Astrocyte (in vitro differentiated cells and primary cell): ENCODE results near the gene GPC3. TPM values are rescaled to one million over a fixed set of nuclear protein-coding genes. Genes with fewer than 3 reads are reported as not detected.

Experiments
- DNase-seq: peaks from one replicate; pipeline ENCODE4 v3.0.0-alpha.2; 2010; ENCODE audit warnings: low read depth
- FAIRE-seq: peaks from 2 replicates; lab custom pipeline; 2011; peaks lifted over from hg19 to GRCh38; lab: Jason Lieb, UNC
- H2AFZ ChIP-seq: 2 replicates; pipeline ENCODE4 v1.6.0; 2012; ENCODE audit warnings: low read depth, low read length, inconsistent platforms
- H3K27ac ChIP-seq: 2 replicates; pipeline ENCODE4 v1.5.1; 2011; ENCODE audit warnings: low read depth, low read length, inconsistent platforms
- H3K27me3 ChIP-seq: 2 replicates; pipeline ENCODE4 v1.6.0; 2011; ENCODE audit warnings: low read length, inconsistent platforms; ENCODE audit not compliant: insufficient read depth
- H3K36me3 ChIP-seq: 2 replicates; pipeline ENCODE4 v1.5.1; 2011; ENCODE audit warnings: low read length, inconsistent platforms; ENCODE audit not compliant: insufficient read depth
- H3K4me1 ChIP-seq: 2 replicates; pipeline ENCODE4 v1.5.1; 2011; ENCODE audit warnings: low read length, inconsistent platforms; ENCODE audit not compliant: insufficient read depth
- H3K4me2 ChIP-seq: 2 replicates; pipeline ENCODE4 v1.6.0; 2012; ENCODE audit warnings: low read length, inconsistent platforms
- H3K4me3 ChIP-seq: 2 replicates; pipeline ENCODE4 v1.5.1; 2011; ENCODE audit warnings: low read depth, mild to moderate bottlenecking, low read length, inconsistent platforms; ENCODE audit not compliant: insufficient read depth
- H3K79me2 ChIP-seq: 2 replicates; pipeline ENCODE4 v1.6.0; 2012; ENCODE audit warnings: mild to moderate bottlenecking, low read length, inconsistent platforms; ENCODE audit not compliant: insufficient read depth
- H3K9ac ChIP-seq: 2 replicates; pipeline ENCODE4 v1.6.0; 2012; ENCODE audit warnings: mild to moderate bottlenecking, low read length, inconsistent platforms
- H3K9me3 ChIP-seq: 2 replicates; pipeline ENCODE4 v1.5.1; 2012; ENCODE audit warnings: low read depth, mild to moderate bottlenecking, low read length, inconsistent platforms; ENCODE audit not compliant: insufficient read depth
- H4K20me1 ChIP-seq: 2 replicates; pipeline ENCODE4 v1.6.0; 2012; ENCODE audit warnings: low read length, inconsistent platforms; ENCODE audit not compliant: insufficient read depth
- H3K27ac Mint-ChIP-seq: one replicate; pipeline ENCODE4 v1.8.0; 2021; ENCODE audit warnings: mild to moderate bottlenecking, mixed read lengths; ENCODE audit not compliant: unreplicated experiment
- H3K27me3 Mint-ChIP-seq: one replicate; pipeline ENCODE4 v1.8.0; 2021; ENCODE audit warnings: low read depth, mixed read lengths; ENCODE audit not compliant: unreplicated experiment
- H3K36me3 Mint-ChIP-seq: one replicate; pipeline ENCODE4 v1.8.0; 2021; ENCODE audit warnings: low read depth, mixed read lengths; ENCODE audit not compliant: unreplicated experiment
- H3K4me1 Mint-ChIP-seq: one replicate; pipeline ENCODE4 v1.8.0; 2021; ENCODE audit warnings: low read depth, mixed read lengths; ENCODE audit not compliant: unreplicated experiment
- H3K4me3 Mint-ChIP-seq: one replicate; pipeline ENCODE4 v1.8.0; 2021; ENCODE audit warnings: mild to moderate bottlenecking, moderate library complexity, mixed read lengths; ENCODE audit not compliant: unreplicated experiment
- H3K9me3 Mint-ChIP-seq: one replicate; pipeline ENCODE4 v1.8.0; 2021; ENCODE audit warnings: mild to moderate bottlenecking, mixed read lengths; ENCODE audit not compliant: unreplicated experiment
- EZH2 ChIP-seq: IDR thresholded peaks from 2 replicates; pipeline ENCODE4 v1.6.1; 2012; ENCODE audit warnings: mild to moderate bottlenecking, low read length, inconsistent platforms; ENCODE audit not compliant: insufficient read depth
- total RNA-seq: library from RNA; stranded (reverse); gene quantifications from 2 replicates; pipeline ENCODE4 v1.2.1, GENCODE V29; 2021
- TF ChIP-seq, protein P1 (sequence below): IDR thresholded peaks from 2 replicates; pipeline ENCODE4 v1.5.1; 2011; ENCODE audit warnings: low read depth, mild to moderate bottlenecking, inconsistent platforms, low read length, moderate library complexity; ENCODE audit not compliant: insufficient read depth

GPC3 gene
- total RNA-seq, 1 donor from 2014 or later: 8.2 TPM

- no peaks in the 10 kb centered on the region for H4K20me1 ChIP-seq
- no peak overlapping the region for H3K4me3 ChIP-seq
- H3K4me1 ChIP-seq: peaks cover 7% of the 10 kb centered on the region
- H3K27me3 ChIP-seq: no peaks in the 10 kb centered on the region
- Mint-ChIP-seq H3K36me3 (no peaks in the 10 kb centered on the region), H3K9me3 (no peaks in the 10 kb centered on the region), H3K4me1 (peaks cover 18% of the 10 kb centered on the region), H3K27me3 (no peaks in the 10 kb centered on the region), H3K27ac (peak overlapping the region; percentile 62), H3K4me3 (no peak overlapping the region)
- DNase-seq: peak; percentile 50
- peak overlapping the region; percentile 33 for H3K4me2 ChIP-seq
- H3K79me2 ChIP-seq: no peaks in the 10 kb centered on the region
- no peak overlapping the region for H2AFZ ChIP-seq
- TF ChIP-seq EZH2: no peak
- TF ChIP-seq, protein P1, sequence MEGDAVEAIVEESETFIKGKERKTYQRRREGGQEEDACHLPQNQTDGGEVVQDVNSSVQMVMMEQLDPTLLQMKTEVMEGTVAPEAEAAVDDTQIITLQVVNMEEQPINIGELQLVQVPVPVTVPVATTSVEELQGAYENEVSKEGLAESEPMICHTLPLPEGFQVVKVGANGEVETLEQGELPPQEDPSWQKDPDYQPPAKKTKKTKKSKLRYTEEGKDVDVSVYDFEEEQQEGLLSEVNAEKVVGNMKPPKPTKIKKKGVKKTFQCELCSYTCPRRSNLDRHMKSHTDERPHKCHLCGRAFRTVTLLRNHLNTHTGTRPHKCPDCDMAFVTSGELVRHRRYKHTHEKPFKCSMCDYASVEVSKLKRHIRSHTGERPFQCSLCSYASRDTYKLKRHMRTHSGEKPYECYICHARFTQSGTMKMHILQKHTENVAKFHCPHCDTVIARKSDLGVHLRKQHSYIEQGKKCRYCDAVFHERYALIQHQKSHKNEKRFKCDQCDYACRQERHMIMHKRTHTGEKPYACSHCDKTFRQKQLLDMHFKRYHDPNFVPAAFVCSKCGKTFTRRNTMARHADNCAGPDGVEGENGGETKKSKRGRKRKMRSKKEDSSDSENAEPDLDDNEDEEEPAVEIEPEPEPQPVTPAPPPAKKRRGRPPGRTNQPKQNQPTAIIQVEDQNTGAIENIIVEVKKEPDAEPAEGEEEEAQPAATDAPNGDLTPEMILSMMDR: no peak
- H3K9me3 ChIP-seq: no peaks in the 10 kb centered on the region
- no peaks in the 10 kb centered on the region for H3K36me3 ChIP-seq
- H3K9ac ChIP-seq: no peak overlapping the region
- H3K27ac ChIP-seq: no peak overlapping the region
- peak; percentile 95 for FAIRE-seq
Measured at GRCh38 chrX:133640161-133641015, 345.0 kb downstream of the GPC3 start.

- H3K9ac ChIP-seq: no peak overlapping the region
- no peaks in the 10 kb centered on the region for H3K36me3 ChIP-seq
- H3K4me3 Mint-ChIP-seq: no peak overlapping the region
- H3K27ac Mint-ChIP-seq: peak overlapping the region; percentile 34
- H3K9me3 Mint-ChIP-seq: no peaks in the 10 kb centered on the region
- FAIRE-seq: peak; percentile 59
- H3K27me3 Mint-ChIP-seq: no peaks in the 10 kb centered on the region
- H3K4me1 Mint-ChIP-seq: peaks cover 18% of the 10 kb centered on the region
- DNase-seq: no peak
- H3K36me3 Mint-ChIP-seq: no peaks in the 10 kb centered on the region
- no peak overlapping the region for H2AFZ ChIP-seq
- H3K4me3 ChIP-seq: no peak overlapping the region
- TF ChIP-seq, protein P1: no peak
- no peak for TF ChIP-seq EZH2
- H3K9me3 ChIP-seq: no peaks in the 10 kb centered on the region
- H3K4me2 ChIP-seq: no peak overlapping the region
- H3K27me3 ChIP-seq: no peaks in the 10 kb centered on the region
- H4K20me1 ChIP-seq: no peaks in the 10 kb centered on the region
- H3K79me2 ChIP-seq: no peaks in the 10 kb centered on the region
- H3K27ac ChIP-seq: no peak overlapping the region
- peaks cover 7% of the 10 kb centered on the region for H3K4me1 ChIP-seq
Measured at GRCh38 chrX:133639726-133640125, 345.7 kb downstream of the GPC3 start.

GRCh38 chrX:133638285-133638684, 347.1 kb downstream of the GPC3 start:
- peak; percentile 83 for FAIRE-seq
- no peaks in the 10 kb centered on the region for H3K27me3 Mint-ChIP-seq

More at GRCh38 chrX:133638285-133638684, 347.1 kb downstream of the GPC3 start:
- H3K4me3 Mint-ChIP-seq: no peak overlapping the region
- H3K4me3 ChIP-seq: no peak overlapping the region
- H3K79me2 ChIP-seq: no peaks in the 10 kb centered on the region
- H3K9me3 ChIP-seq: no peaks in the 10 kb centered on the region
- peaks cover 7% of the 10 kb centered on the region for H3K4me1 ChIP-seq
- no peak overlapping the region for H3K27ac ChIP-seq
- H3K27ac Mint-ChIP-seq: no peak overlapping the region
- no peak overlapping the region for H3K9ac ChIP-seq
- no peaks in the 10 kb centered on the region for H3K27me3 ChIP-seq
- H3K9me3 Mint-ChIP-seq: no peaks in the 10 kb centered on the region
- peaks cover 18% of the 10 kb centered on the region for H3K4me1 Mint-ChIP-seq
- no peaks in the 10 kb centered on the region for H3K36me3 ChIP-seq
- no peaks in the 10 kb centered on the region for H3K36me3 Mint-ChIP-seq
- peak overlapping the region; percentile 33 for H3K4me2 ChIP-seq
- peak; percentile 56 for DNase-seq
- no peak overlapping the region for H2AFZ ChIP-seq
- TF ChIP-seq, protein P1: no peak
- TF ChIP-seq EZH2: no peak
- H4K20me1 ChIP-seq: no peaks in the 10 kb centered on the region
